ENCODE data around the gene IRF2BPL. TPM values are rescaled to one million over a fixed set of nuclear protein-coding genes. Genes with fewer than 3 reads are reported as not detected.

IRF2BPL gene
- total RNA-seq, 2 experiments from 2014 or later, result 36.2 to 37.7 TPM

DNA sequence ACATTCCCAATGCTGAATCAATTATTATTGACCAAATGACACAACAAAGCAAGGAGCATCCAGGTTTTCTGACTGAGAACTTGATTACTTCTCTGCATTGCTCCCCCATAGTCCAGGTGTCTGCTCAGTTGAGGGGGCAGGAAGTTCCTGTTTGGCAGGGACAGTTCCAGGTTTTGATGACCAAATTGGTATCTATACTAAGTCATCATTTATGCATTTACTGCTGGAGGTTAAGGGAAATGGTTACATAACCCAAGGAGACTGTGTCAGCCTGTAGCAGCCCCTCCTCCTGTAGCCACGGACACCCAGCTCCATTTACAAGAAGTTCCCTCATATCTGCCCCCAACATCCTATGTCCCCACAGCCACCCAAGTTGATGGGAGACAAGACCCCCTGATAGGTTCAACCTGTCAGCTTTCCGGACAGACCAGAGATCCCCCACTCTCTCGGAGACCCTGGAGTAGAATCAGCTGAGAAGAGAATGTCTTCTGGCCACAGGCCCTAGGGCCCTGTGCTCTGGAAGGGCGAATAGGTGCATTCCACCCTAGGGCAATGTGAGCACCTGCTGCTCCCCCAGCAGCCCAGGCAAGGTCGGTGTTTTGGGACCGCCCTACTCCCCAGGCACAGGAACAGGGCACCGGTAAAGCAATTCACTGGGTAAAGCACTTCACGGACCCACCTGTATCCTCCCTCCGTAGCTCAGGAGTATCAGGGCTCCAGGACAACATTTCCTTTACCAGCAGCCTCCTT lies 23.6 kb downstream of the IRF2BPL start:
- no peak overlapping the region for H3K4me3 Mint-ChIP-seq
- H3K36me3 Mint-ChIP-seq (ENCODE audit: low read depth), result no peaks in the 10 kb centered on the region
- ChIA-PET POLR2A (no interaction called here), CTCF (no interaction called here)
- intact Hi-C loops (cut with micrococcal nuclease), result no loop called here
- H3K27me3 Mint-ChIP-seq, result peaks cover 5% of the 10 kb centered on the region
- DNase-seq (peak; percentile 10), ATAC-seq (no peak)
- no peaks in the 10 kb centered on the region for H3K9me3 Mint-ChIP-seq
- H3K27ac Mint-ChIP-seq, result peak overlapping the region; percentile 7
- peaks cover 14% of the 10 kb centered on the region for H3K4me1 Mint-ChIP-seq (ENCODE audit: low read depth)
- TF ChIP-seq CTCF (IDR thresholded peaks at IDR 0.05), result no peak

DNA sequence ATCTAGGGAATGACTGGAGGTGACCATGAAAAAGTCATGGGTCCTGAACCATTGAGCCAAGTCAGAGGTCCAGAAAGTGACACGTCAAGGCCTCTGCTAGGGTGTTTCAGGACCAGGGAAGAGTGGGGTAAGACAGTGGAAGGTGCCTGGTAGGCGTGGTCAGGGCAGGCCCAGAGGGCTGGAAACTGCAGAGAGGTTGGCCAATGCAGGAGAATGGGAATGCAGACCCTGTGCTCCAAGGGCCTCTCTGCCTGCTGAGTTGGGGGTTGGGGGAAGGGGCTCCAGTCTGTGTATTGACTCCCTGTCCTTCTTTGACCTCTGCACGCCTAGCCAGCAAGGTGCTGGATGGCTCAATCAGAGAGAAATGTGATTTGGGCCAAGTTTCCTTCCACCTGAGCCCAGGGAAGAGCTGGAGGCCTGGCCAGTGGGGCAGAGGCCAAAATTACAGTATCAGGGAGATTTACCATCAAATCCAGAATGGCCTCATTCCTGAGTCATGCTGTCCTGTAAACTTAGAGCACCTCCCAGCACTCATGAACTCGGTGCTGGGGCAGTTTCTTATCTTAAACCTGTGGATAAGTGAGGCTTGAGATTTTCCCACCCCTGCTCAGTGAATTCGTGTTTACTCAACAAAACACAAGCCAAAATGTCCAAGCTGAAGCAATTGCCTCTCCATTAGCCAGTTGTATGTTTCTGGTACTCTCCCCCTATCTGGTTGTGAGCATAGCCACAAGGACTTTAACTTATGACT lies 24.4 kb downstream of the IRF2BPL start:
- Mint-ChIP-seq H3K9me3 (no peaks in the 10 kb centered on the region), H3K36me3 (ENCODE audit: low read depth) (no peaks in the 10 kb centered on the region), H3K4me1 (ENCODE audit: low read depth) (peaks cover 14% of the 10 kb centered on the region), H3K27ac (peak overlapping the region; percentile 7), H3K27me3 (peaks cover 5% of the 10 kb centered on the region), H3K4me3 (no peak overlapping the region)
- ATAC-seq, result no peak
- ChIA-PET POLR2A (no interaction called here), CTCF (no interaction called here)
- intact Hi-C loops (cut with micrococcal nuclease), result no loop called here
- no peak for DNase-seq
- no peak for TF ChIP-seq CTCF (IDR thresholded peaks at IDR 0.05)

DNA sequence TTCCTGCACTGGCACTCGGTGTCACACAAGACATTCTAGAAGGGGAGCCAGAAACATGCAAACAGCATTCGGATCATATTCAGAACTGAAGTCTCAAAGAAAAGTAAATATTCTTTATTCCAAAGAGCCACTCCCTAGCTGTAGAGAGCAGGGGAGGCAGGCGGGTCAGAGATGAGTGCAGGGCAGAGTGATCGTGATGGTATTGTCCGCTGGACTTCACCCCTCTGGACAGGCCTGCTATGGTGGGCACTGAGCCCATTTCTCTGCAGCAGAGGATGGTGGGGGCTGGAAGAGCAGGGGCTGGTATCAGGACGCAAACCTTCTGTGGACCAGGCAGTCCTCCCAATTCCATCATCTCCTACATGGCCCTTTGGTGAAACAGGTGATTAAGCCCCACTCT lies 25.6 kb downstream of the IRF2BPL start:
- no peak for ATAC-seq
- H3K4me3 Mint-ChIP-seq, result no peak overlapping the region
- no peaks in the 10 kb centered on the region for H3K36me3 Mint-ChIP-seq (ENCODE audit: low read depth)
- H3K4me1 Mint-ChIP-seq (ENCODE audit: low read depth), result peaks cover 14% of the 10 kb centered on the region
- intact Hi-C loops (cut with micrococcal nuclease), result no loop called here
- POLR2A ChIA-PET, result no interaction called here
- no peaks in the 10 kb centered on the region for H3K9me3 Mint-ChIP-seq
- H3K27ac Mint-ChIP-seq, result no peak overlapping the region
- H3K27me3 Mint-ChIP-seq, result peaks cover 5% of the 10 kb centered on the region
- DNase-seq, result no peak
- no peak for TF ChIP-seq CTCF (IDR thresholded peaks at IDR 0.05)
- CTCF ChIA-PET, result interaction anchor here (0.9 kb wide), 1 partner anchor 19 kb away, joined by 3 read pairs; no protein-coding TSS in a partner anchor

DNA sequence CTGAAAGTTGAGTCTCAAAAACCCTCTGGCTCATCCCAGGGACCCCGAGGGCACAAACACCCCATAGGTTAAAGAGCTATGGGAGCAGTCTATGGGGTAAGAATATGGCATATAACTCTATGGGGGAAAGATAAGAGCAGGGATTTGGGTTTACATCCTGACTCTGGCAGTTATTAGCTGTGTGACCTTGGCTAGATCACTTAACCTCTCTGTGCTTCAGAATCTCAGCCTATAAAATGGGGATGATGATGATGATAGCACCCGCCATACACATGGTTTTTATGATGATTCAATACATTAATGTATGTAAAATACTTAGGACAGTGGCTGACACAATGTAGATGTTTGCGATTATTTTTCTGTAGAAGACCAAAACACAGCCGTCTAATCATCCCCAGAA lies 26.2 kb downstream of the IRF2BPL start:
- no peak for TF ChIP-seq CTCF (IDR thresholded peaks at IDR 0.05)
- Mint-ChIP-seq H3K27ac (no peak overlapping the region), H3K36me3 (ENCODE audit: low read depth) (no peaks in the 10 kb centered on the region), H3K9me3 (no peaks in the 10 kb centered on the region), H3K4me3 (no peak overlapping the region), H3K4me1 (ENCODE audit: low read depth) (peaks cover 14% of the 10 kb centered on the region), H3K27me3 (peaks cover 5% of the 10 kb centered on the region)
- ChIA-PET CTCF (no interaction called here), POLR2A (no interaction called here)
- DNase-seq (no peak), ATAC-seq (no peak)
- intact Hi-C loops (cut with micrococcal nuclease), result no loop called here
